ENCODE results near the gene CST9.

- no peak for TF ChIP-seq CTCF (IDR thresholded peaks at IDR 0.05 in 8 of 11, conservative IDR thresholded peaks at IDR 0.05 in 3 of 11)
- no peak for TF ChIP-seq POLR2AphosphoS5 (IDR thresholded peaks at IDR 0.05)
These were observed 8.4 kb upstream of the CST9 start for GRCh38 chr20:23614163-23614562.
